ENCODE measurements around the gene OIP5.
A peak's percentile ranks its signal among the peaks of the same experiment; 100 is the strongest.

GRCh38 chr15:41332194-41333025 lies at the start of gene OIP5, which contains the start of gene NUSAP1:
- TF ChIP-seq CTCF (optimal IDR thresholded peaks at IDR 0.05 in 1 of 3, IDR thresholded peaks at IDR 0.05 in 1 of 3, conservative IDR thresholded peaks at IDR 0.05 in 1 of 3; ENCODE audit: extremely low read depth in 1 of 3, insufficient read depth in 2 of 3, low read length in 3 of 3) (peak in 1 of 3 experiments; percentile 82), EZH2 (IDR thresholded peaks at IDR 0.05; ENCODE audit: low read length) (no peak)

All from keratinocyte (primary cell).